ENCODE results near the gene SMYD5. TPM values are rescaled to one million over a fixed set of nuclear protein-coding genes. Genes with fewer than 3 reads are reported as not detected.

The SMYD5 gene
- total RNA-seq, 1 experiment from 2014 or later: 35.6 TPM

- Histone ChIP-seq H3K9me3 (ENCODE audit: low read length) (no peaks in the 10 kb centered on the region), H3K4me1 (ENCODE audit: low read length) (no peaks in the 10 kb centered on the region), H3K9ac (ENCODE audit: low read length) (no peak overlapping the region), H3K79me2 (ENCODE audit: low read length) (peaks cover 3% of the 10 kb centered on the region; the same call in 1 of the 2 replicates), H4K20me1 (ENCODE audit: insufficient read depth, low read depth, low read length) (no peaks in the 10 kb centered on the region), H3K27me3 (ENCODE audit: low read length) (no peaks in the 10 kb centered on the region), H2AFZ (ENCODE audit: low read length) (no peak overlapping the region), H3K4me3 (ENCODE audit: low read length) (no peak overlapping the region), H3K4me2 (ENCODE audit: low read depth, low read length, poor library complexity, severe bottlenecking) (no peak overlapping the region), H3K36me3 (ENCODE audit: insufficient read depth, low read length) (peaks cover 3% of the 10 kb centered on the region), H3K9me2 (replicated peaks; ENCODE audit: insufficient read depth, low read length) (no peaks in the 10 kb centered on the region), H3K27ac (ENCODE audit: low read length) (no peak overlapping the region)
- DNase-seq: no peak
Observed at GRCh38 chr2:73227086-73227485, 13.0 kb downstream of the SMYD5 start.

- Histone ChIP-seq H3K27ac (ENCODE audit: low read length) (no peak overlapping the region), H2AFZ (ENCODE audit: low read length) (no peak overlapping the region), H3K27me3 (ENCODE audit: low read length) (no peaks in the 10 kb centered on the region), H4K20me1 (ENCODE audit: insufficient read depth, low read depth, low read length) (no peaks in the 10 kb centered on the region), H3K36me3 (ENCODE audit: insufficient read depth, low read length) (peaks cover 3% of the 10 kb centered on the region; the same call in 1 of the 2 replicates), H3K9me3 (ENCODE audit: low read length) (no peaks in the 10 kb centered on the region), H3K4me1 (ENCODE audit: low read length) (peaks cover 8% of the 10 kb centered on the region), H3K9me2 (replicated peaks; ENCODE audit: insufficient read depth, low read length) (no peaks in the 10 kb centered on the region), H3K4me2 (ENCODE audit: low read depth, low read length, poor library complexity, severe bottlenecking) (no peak overlapping the region), H3K79me2 (ENCODE audit: low read length) (peaks cover 9% of the 10 kb centered on the region), H3K4me3 (ENCODE audit: low read length) (no peak overlapping the region), H3K9ac (ENCODE audit: low read length) (no peak overlapping the region)
- DNase-seq: no peak
Observed at GRCh38 chr2:73228631-73229030, 14.6 kb downstream of the SMYD5 start.

- Histone ChIP-seq H3K9me2 (replicated peaks; ENCODE audit: insufficient read depth, low read length) (no peaks in the 10 kb centered on the region), H3K79me2 (ENCODE audit: low read length) (peaks cover 44% of the 10 kb centered on the region), H3K9ac (ENCODE audit: low read length) (peak overlapping the region; percentile 77), H3K9me3 (ENCODE audit: low read length) (no peaks in the 10 kb centered on the region), H3K36me3 (ENCODE audit: insufficient read depth, low read length) (peaks cover 15% of the 10 kb centered on the region; the same call in 1 of the 2 replicates), H3K4me3 (ENCODE audit: low read length) (peak overlapping the region; percentile 92), H3K27me3 (ENCODE audit: low read length) (no peaks in the 10 kb centered on the region), H3K4me1 (ENCODE audit: low read length) (peaks cover 34% of the 10 kb centered on the region), H3K27ac (ENCODE audit: low read length) (no peak overlapping the region), H4K20me1 (ENCODE audit: insufficient read depth, low read depth, low read length) (peaks cover 29% of the 10 kb centered on the region), H3K4me2 (ENCODE audit: low read depth, low read length, poor library complexity, severe bottlenecking) (peak overlapping the region; percentile 90), H2AFZ (ENCODE audit: low read length) (peak overlapping the region; percentile 50)
- peak; percentile 83 for DNase-seq
Observed at GRCh38 chr2:73232403-73233153, 18.5 kb downstream of the SMYD5 start.

- H3K4me2 ChIP-seq (ENCODE audit: low read depth, low read length, poor library complexity, severe bottlenecking): peak within 1 kb of the TSS; percentile 90
- no peaks in the 10 kb centered on the region for H3K27me3 ChIP-seq (ENCODE audit: low read length)
- peaks cover 38% of the 10 kb centered on the region for H3K4me1 ChIP-seq (ENCODE audit: low read length)
- peaks cover 35% of the 10 kb centered on the region for H4K20me1 ChIP-seq (ENCODE audit: insufficient read depth, low read depth, low read length)
- peak within 1 kb of the TSS; percentile 80 for H2AFZ ChIP-seq (ENCODE audit: low read length)
- peaks cover 19% of the 10 kb centered on the region; the same call in 1 of the 2 replicates for H3K36me3 ChIP-seq (ENCODE audit: insufficient read depth, low read length)
- peak; percentile 100 for DNase-seq
- H3K27ac ChIP-seq (ENCODE audit: low read length): peak within 1 kb of the TSS; percentile 81
- H3K9me3 ChIP-seq (ENCODE audit: low read length): no peaks in the 10 kb centered on the region
- H3K79me2 ChIP-seq (ENCODE audit: low read length): peaks cover 51% of the 10 kb centered on the region
- H3K9me2 ChIP-seq (replicated peaks; ENCODE audit: insufficient read depth, low read length): no peaks in the 10 kb centered on the region
- H3K4me3 ChIP-seq (ENCODE audit: low read length): peak within 1 kb of the TSS; percentile 92
- peak within 1 kb of the TSS; percentile 89 for H3K9ac ChIP-seq (ENCODE audit: low read length)
Observed at GRCh38 chr2:73233154-73233931, 19.3 kb downstream of the SMYD5 start, which contains the start of gene PRADC1. Gene PRADC1 (minus strand): TSS chr2:73233239. CDS start chr2:73233160, 79 bp downstream.

GRCh38 chr2:73233932-73234832, 20.1 kb downstream of the SMYD5 start, which contains the start of gene CCT7:
Gene CCT7 (plus strand): TSS chr2:73234308. CDS start chr2:73234379, 71 bp downstream.
- Histone ChIP-seq H3K9me2 (replicated peaks; ENCODE audit: insufficient read depth, low read length) (no peaks in the 10 kb centered on the region), H3K4me2 (ENCODE audit: low read depth, low read length, poor library complexity, severe bottlenecking) (peak within 1 kb of the TSS; percentile 90), H3K27me3 (ENCODE audit: low read length) (no peaks in the 10 kb centered on the region), H3K9me3 (ENCODE audit: low read length) (no peaks in the 10 kb centered on the region), H3K79me2 (ENCODE audit: low read length) (peaks cover 60% of the 10 kb centered on the region), H4K20me1 (ENCODE audit: insufficient read depth, low read depth, low read length) (peaks cover 44% of the 10 kb centered on the region), H3K36me3 (ENCODE audit: insufficient read depth, low read length) (peaks cover 26% of the 10 kb centered on the region; the same call in 1 of the 2 replicates), H3K27ac (ENCODE audit: low read length) (peak within 1 kb of the TSS; percentile 81), H2AFZ (ENCODE audit: low read length) (peak within 1 kb of the TSS; percentile 80), H3K4me3 (ENCODE audit: low read length) (peak within 1 kb of the TSS; percentile 92), H3K9ac (ENCODE audit: low read length) (peak within 1 kb of the TSS; percentile 89), H3K4me1 (ENCODE audit: low read length) (peaks cover 40% of the 10 kb centered on the region)
- peak; percentile 99 for DNase-seq

DNA sequence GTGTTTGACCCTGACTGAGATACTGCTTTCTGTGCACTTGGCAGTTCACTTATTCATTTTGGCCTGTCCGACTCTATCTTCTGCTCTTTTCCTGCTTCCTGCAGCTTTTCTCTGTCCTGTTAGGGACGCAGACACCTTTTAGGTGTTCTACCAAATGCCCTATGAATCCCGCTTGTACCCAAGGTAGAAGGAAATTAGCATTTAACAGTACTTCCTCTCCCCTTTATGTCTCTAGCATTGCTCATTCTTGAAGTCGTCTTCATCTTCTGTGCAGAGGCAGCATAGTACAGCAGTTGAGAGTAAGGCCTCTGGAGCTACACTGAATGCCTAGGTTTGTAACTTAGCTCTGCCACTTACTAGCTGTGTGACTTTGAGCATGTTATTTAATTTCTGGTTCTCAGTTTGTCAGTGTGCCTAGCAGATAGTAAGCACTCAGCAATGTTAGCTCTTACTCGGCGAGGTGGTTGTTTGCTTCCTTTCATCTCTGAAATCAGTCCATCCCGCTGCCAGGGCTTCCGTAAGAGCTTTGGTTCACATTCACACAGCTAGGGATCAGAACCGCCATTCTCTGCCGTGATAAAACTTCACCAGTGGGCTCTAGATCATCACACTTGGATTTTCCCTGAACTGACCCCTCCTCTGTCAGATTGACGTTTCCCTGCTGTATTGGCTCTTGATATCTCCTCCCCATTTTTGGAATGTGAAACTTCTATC, 21.4 kb downstream of the SMYD5 start:
- H3K4me2 ChIP-seq (ENCODE audit: low read depth, low read length, poor library complexity, severe bottlenecking): peak overlapping the region; percentile 90
- H3K9ac ChIP-seq (ENCODE audit: low read length): peak overlapping the region; percentile 89
- peaks cover 72% of the 10 kb centered on the region for H3K79me2 ChIP-seq (ENCODE audit: low read length)
- peak overlapping the region; percentile 81; the same call in 1 of the 2 replicates for H3K27ac ChIP-seq (ENCODE audit: low read length)
- H3K27me3 ChIP-seq (ENCODE audit: low read length): no peaks in the 10 kb centered on the region
- no peaks in the 10 kb centered on the region for H3K9me2 ChIP-seq (replicated peaks; ENCODE audit: insufficient read depth, low read length)
- H3K4me1 ChIP-seq (ENCODE audit: low read length): peaks cover 40% of the 10 kb centered on the region
- peak; percentile 65 for DNase-seq
- no peak overlapping the region for H2AFZ ChIP-seq (ENCODE audit: low read length)
- no peaks in the 10 kb centered on the region for H3K9me3 ChIP-seq (ENCODE audit: low read length)
- peaks cover 55% of the 10 kb centered on the region for H4K20me1 ChIP-seq (ENCODE audit: insufficient read depth, low read depth, low read length)
- H3K4me3 ChIP-seq (ENCODE audit: low read length): peak overlapping the region; percentile 92
- H3K36me3 ChIP-seq (ENCODE audit: insufficient read depth, low read length): peaks cover 38% of the 10 kb centered on the region; the same call in 1 of the 2 replicates

- no peak overlapping the region for H3K27ac ChIP-seq (ENCODE audit: low read length)
- no peaks in the 10 kb centered on the region for H3K9me3 ChIP-seq (ENCODE audit: low read length)
- no peak overlapping the region for H2AFZ ChIP-seq (ENCODE audit: low read length)
- peaks cover 49% of the 10 kb centered on the region; the same call in 1 of the 2 replicates for H3K36me3 ChIP-seq (ENCODE audit: insufficient read depth, low read length)
- DNase-seq: no peak
- H3K4me2 ChIP-seq (ENCODE audit: low read depth, low read length, poor library complexity, severe bottlenecking): peak overlapping the region; percentile 90
- no peak overlapping the region for H3K4me3 ChIP-seq (ENCODE audit: low read length)
- H3K4me1 ChIP-seq (ENCODE audit: low read length): peaks cover 40% of the 10 kb centered on the region
- H3K27me3 ChIP-seq (ENCODE audit: low read length): no peaks in the 10 kb centered on the region
- H3K9me2 ChIP-seq (replicated peaks; ENCODE audit: insufficient read depth, low read length): no peaks in the 10 kb centered on the region
- peaks cover 63% of the 10 kb centered on the region for H4K20me1 ChIP-seq (ENCODE audit: insufficient read depth, low read depth, low read length)
- no peak overlapping the region; the same call in 1 of the 2 replicates for H3K9ac ChIP-seq (ENCODE audit: low read length)
- H3K79me2 ChIP-seq (ENCODE audit: low read length): peaks cover 81% of the 10 kb centered on the region
Observed at GRCh38 chr2:73237168-73237567, 23.1 kb downstream of the SMYD5 start.

Measured in Karpas-422 (cell line).